HepG2 (cell line): ENCODE results near the gene PDE9A. TPM values are rescaled to one million over a fixed set of nuclear protein-coding genes. Genes with fewer than 3 reads are reported as not detected.
A peak's percentile ranks its signal among the peaks of the same experiment; 100 is the strongest.

Experiments used
- DNMT1 ChIP-seq: sonication (generic); formaldehyde crosslinking; IDR thresholded peaks from 2 replicates; pipeline ENCODE4 v1.5.1; 2020; ENCODE audit warnings: mild to moderate bottlenecking, missing genetic modification reagents
- FOXP4 ChIP-seq: sonication (generic); formaldehyde crosslinking; IDR thresholded peaks from 2 replicates; pipeline ENCODE4 v1.4.0; 2020; ENCODE audit warnings: missing genetic modification reagents
- GMEB2 ChIP-seq: IDR thresholded peaks from 2 replicates; pipeline ENCODE4 v1.6.1; 2016; ENCODE audit warnings: missing biosample characterization, missing genetic modification reagents, low read depth
- JUNB ChIP-seq: sonication (generic); formaldehyde crosslinking; IDR thresholded peaks from 2 replicates; pipeline ENCODE4 v1.8.0; 2022; ENCODE audit warnings: missing genetic modification reagents, mild to moderate bottlenecking, borderline replicate concordance
- KDM1A ChIP-seq: IDR thresholded peaks from 2 replicates; pipeline ENCODE4 v1.6.1; 2016; ENCODE audit warnings: missing compliant biosample characterization
- MLXIP ChIP-seq: sonication (generic); formaldehyde crosslinking; IDR thresholded peaks from 2 replicates; pipeline ENCODE4 v1.9.0; 2021; ENCODE audit warnings: missing genetic modification reagents, borderline replicate concordance
- MXD4 ChIP-seq: IDR thresholded peaks from 2 replicates; pipeline ENCODE4 v1.6.1; 2016; ENCODE audit warnings: mild to moderate bottlenecking, missing biosample characterization, missing genetic modification reagents
- NR2F1 ChIP-seq, 2 experiments: fragments of 450-650 bp in 1 of 2; formaldehyde crosslinking in 1 of 2; IDR thresholded peaks; 2 replicates each; pipeline versions ENCODE4 v1.5.0 to v1.6.1; 2016 to 2020; ENCODE audit warnings: mild to moderate bottlenecking in 1 of 2, missing compliant biosample characterization in 1 of 2, missing genetic modification reagents in 1 of 2, moderate library complexity in 1 of 2
- SKIL ChIP-seq: sonication (generic); formaldehyde crosslinking; IDR thresholded peaks from 2 replicates; pipeline ENCODE4 v1.8.0; 2022; ENCODE audit warnings: missing genetic modification reagents, mild to moderate bottlenecking, moderate library complexity, borderline replicate concordance
- TBL1XR1 ChIP-seq: fragments of 150-350 bp; IDR thresholded peaks from 2 replicates; pipeline ENCODE4 v1.6.1; 2014; ENCODE audit warnings: borderline replicate concordance, low read length; ENCODE audit not compliant: partially characterized antibody
- TFE3 ChIP-seq: IDR thresholded peaks from 2 replicates; pipeline ENCODE4 v1.6.1; 2016
- YY1 ChIP-seq: IDR thresholded peaks from 2 replicates; pipeline ENCODE4 v1.6.1; 2011; ENCODE audit warnings: low read length, low read depth, moderate library complexity, mild to moderate bottlenecking; ENCODE audit not compliant: insufficient read depth, insufficient replicate concordance
- ZBTB38 ChIP-seq: sonication (generic); formaldehyde crosslinking; IDR thresholded peaks from 2 replicates; pipeline ENCODE4 v1.5.1; 2020; ENCODE audit warnings: mild to moderate bottlenecking, missing genetic modification reagents
- ZMYM3 ChIP-seq: sonication (generic); formaldehyde crosslinking; IDR thresholded peaks from 2 replicates; pipeline ENCODE4 v1.5.1; 2020; ENCODE audit warnings: mild to moderate bottlenecking, missing genetic modification reagents
- ZNF34 ChIP-seq: sonication (generic); formaldehyde crosslinking; IDR thresholded peaks from 2 replicates; pipeline ENCODE4 v1.4.0; 2020; ENCODE audit warnings: mild to moderate bottlenecking, missing genetic modification reagents, borderline replicate concordance
- ZNF550 ChIP-seq: sonication (generic); formaldehyde crosslinking; IDR thresholded peaks from 2 replicates; pipeline ENCODE4 v1.4.0; 2020; ENCODE audit warnings: mild to moderate bottlenecking, missing genetic modification reagents, borderline replicate concordance
- ZNF841 ChIP-seq: sonication (generic); formaldehyde crosslinking; IDR thresholded peaks from 2 replicates; pipeline ENCODE4 v1.8.1; 2023; ENCODE audit warnings: missing genetic modification reagents, borderline replicate concordance
- polyA plus RNA-seq, 8 experiments: library from polyadenylated mRNA; depleted of rRNA in 3 of 8; stranded (reverse) in 7 of 8; unstranded in 1 of 8; fragments of >200 nt; fragmentation: Illumina TruSeq in 4 of 8; extraction: Trizol in 4 of 8; gene quantifications; 2 replicates each; pipeline versions ENCODE4 v1.2.1 to v1.2.3, GENCODE V29; 2011 to 2016; ENCODE audit warnings: low read depth in 4 of 8, missing spikeins in 1 of 8, mixed read lengths in 1 of 8; ENCODE audit not compliant: insufficient read depth in 1 of 8
- total RNA-seq, 5 experiments: library from RNA; depleted of rRNA; stranded (reverse); fragments of >200 nt; fragmentation: Illumina TruSeq; extraction: Trizol; gene quantifications; 2 replicates each; pipeline ENCODE4 v1.2.3, GENCODE V29; 2016; ENCODE audit warnings: low read depth in 1 of 5

The PDE9A gene
- total and polyA plus RNA-seq, 2 of the 13 experiments (the other 11 are each of a cell fraction or from before 2014, with no cell fraction given) = 4.6 to 19.7 TPM

GRCh38 chr21:42672699-42673458 is 19.5 kb downstream of the PDE9A start (continued):
- no peak for TF ChIP-seq GMEB2 (CRISPR knock-in tag)
- TF ChIP-seq MXD4 (CRISPR knock-in tag) = no peak
- peak; percentile 77 for TF ChIP-seq ZBTB38 (CRISPR knock-in tag)
- no peak for TF ChIP-seq TFE3 (CRISPR knock-in tag)
- TF ChIP-seq MLXIP (CRISPR knock-in tag) = no peak
- TF ChIP-seq ZMYM3 (CRISPR knock-in tag) = peak; percentile 65
- TF ChIP-seq ZNF34 (CRISPR knock-in tag) = no peak
- TF ChIP-seq ZNF550 (CRISPR knock-in tag) = no peak
- TF ChIP-seq JUNB (CRISPR knock-in tag) = no peak
- TF ChIP-seq FOXP4 (CRISPR knock-in tag) = no peak
- TF ChIP-seq SKIL (CRISPR knock-in tag) = no peak; the same call in 1 of the 2 replicates
- TF ChIP-seq YY1 = no peak
- no peak for TF ChIP-seq DNMT1 (CRISPR knock-in tag)
- TF ChIP-seq KDM1A (CRISPR knock-in tag) = no peak; the same call in 1 of the 2 replicates
- TF ChIP-seq NR2F1 (CRISPR knock-in tag; IDR thresholded peaks at IDR 0.05) = no peak
- TF ChIP-seq TBL1XR1 = no peak
- TF ChIP-seq ZNF841 (CRISPR knock-in tag) = no peak
